Loucy (cell line): ENCODE results near the gene GALNT18.

Experiments
- CTCF ChIP-seq: fragments of 200-600 bp; sonication (generic); conservative IDR thresholded peaks from 2 replicates; pipeline ENCODE4 v1.5.1; 2014; ENCODE audit warnings: mild to moderate bottlenecking, antibody characterized with exemption, low read length
- EZH2phosphoT487 ChIP-seq: fragments of 200-600 bp; IDR thresholded peaks from 2 replicates; pipeline ENCODE4 v1.6.1; 2018; ENCODE audit warnings: antibody characterized with exemption, mild to moderate bottlenecking, moderate library complexity, borderline replicate concordance

GRCh38 chr11:11262171-11262920, 359.5 kb downstream of the GALNT18 start:
- no peak for TF ChIP-seq CTCF
- TF ChIP-seq EZH2phosphoT487: no peak
